ENCODE results near the gene KCTD10.
"Not testable (repeated sequence)": the region's sequence is repeated elsewhere in the genome, so short reads cannot be mapped to it uniquely, and the experiment has no call there.

KCTD10 gene

GRCh38 chr12:109404841-109405240 is 72.3 kb downstream of the KCTD10 start:
- ATAC-seq = not testable (repeated sequence)

Measured in activated CD4-positive, CD25-positive, alpha-beta regulatory T cell treated with anti-CD3 and anti-CD28 coated beads, Interleukin-2, amount 50 U/mL, for 24 hours (primary cell).